Kidney (tissue), 14 donors: ENCODE results near the gene CMAS. TPM values are rescaled to one million over a fixed set of nuclear protein-coding genes. Genes with fewer than 3 reads are reported as not detected.

Experiments used
- DNase-seq, 5 donors: peaks; one replicate each; pipeline ENCODE4 v3.0.0-alpha.2; 2013 to 2020
- FAIRE-seq: peaks from 2 replicates; lab custom pipeline; 2012; peaks lifted over from hg19 to GRCh38; lab: Jason Lieb, UNC
- H3K27ac ChIP-seq, 2 donors: one replicate each; pipeline ENCODE4 v1.7.0; 2013; ENCODE audit warnings: low read depth in 2 of 2, low read length in 2 of 2, inconsistent platforms in 1 of 2
- H3K27me3 ChIP-seq: one replicate; pipeline ENCODE4 v1.7.1; 2013; ENCODE audit warnings: low read length, inconsistent platforms; ENCODE audit not compliant: control insufficient read depth, insufficient read depth
- H3K36me3 ChIP-seq, 3 donors: one replicate each; pipeline versions ENCODE4 v1.7.0 to v1.7.1; 2013; ENCODE audit warnings: low read length in 3 of 3, control low read depth in 1 of 3, inconsistent platforms in 1 of 3; ENCODE audit not compliant: insufficient read depth in 3 of 3, control insufficient read depth in 2 of 3
- H3K4me1 ChIP-seq, 3 donors: one replicate each; pipeline versions ENCODE4 v1.7.0 to v1.7.1; 2013; ENCODE audit warnings: low read length in 3 of 3, inconsistent platforms in 1 of 3, low read depth in 1 of 3; ENCODE audit not compliant: control insufficient read depth in 2 of 3, insufficient read depth in 2 of 3
- H3K4me3 ChIP-seq, 3 donors: one replicate each; pipeline versions ENCODE4 v1.7.0 to v1.8.1; 2013; ENCODE audit warnings: low read length in 3 of 3, control low read depth in 1 of 3, inconsistent platforms in 1 of 3
- H3K9ac ChIP-seq, 3 donors: one replicate each; pipeline versions ENCODE4 v1.7.0 to v1.7.1; 2013; ENCODE audit warnings: low read length in 3 of 3, control low read depth in 1 of 3, inconsistent platforms in 1 of 3
- H3K9me3 ChIP-seq, 3 donors: one replicate each; pipeline versions ENCODE4 v1.7.0 to v1.7.1; 2013; ENCODE audit warnings: low read length in 3 of 3, control low read depth in 1 of 3, inconsistent platforms in 1 of 3; ENCODE audit not compliant: control insufficient read depth in 2 of 3, insufficient read depth in 1 of 3
- CTCF ChIP-seq: IDR thresholded peaks from 3 replicates; pipeline ENCODE4 v1.5.1; 2012; ENCODE audit warnings: mild to moderate bottlenecking, moderate library complexity, borderline replicate concordance; ENCODE audit not compliant: insufficient read depth; ENCODE audit errors: extremely low read depth
- intact Hi-C: fragments of 100-400 bp; cut with DNase I; formaldehyde crosslinking; loops from one replicate; pipeline ENCODE4 v1.11.1; 2022
- polyA plus RNA-seq: library from polyadenylated mRNA; stranded (reverse); fragments of 350-450 nt; fragmentation: Illumina TruSeq; extraction: RNeasy Lipid Tissue Mini Kit (QIAGEN cat#74804); gene quantifications from one replicate; pipeline ENCODE4 v1.2.3, GENCODE V29; 2014; ENCODE audit warnings: low read depth, low replicate concordance; ENCODE audit not compliant: insufficient read depth
- total RNA-seq: library from RNA; stranded (reverse); fragmentation: NEBNext Ultra II Directional; extraction: Animal tissue kit (Norgen Biotek cat#: 25700); gene quantifications from one replicate; pipeline ENCODE4 v1.2.1, GENCODE V29; 2021
- donor health status: control.
- donor health status: control.
- donor health status: control.
- donor health status: control.
- donor health status: control.
- donor health status: DM: yes; HTN: yes; CAD: no.
- donor health status: Normal renal cell carcinoma (clear cell type).

Gene CMAS
- total and polyA plus RNA-seq, 2 donors from 2014 or later, result 29.2 to 45.2 TPM

DNA sequence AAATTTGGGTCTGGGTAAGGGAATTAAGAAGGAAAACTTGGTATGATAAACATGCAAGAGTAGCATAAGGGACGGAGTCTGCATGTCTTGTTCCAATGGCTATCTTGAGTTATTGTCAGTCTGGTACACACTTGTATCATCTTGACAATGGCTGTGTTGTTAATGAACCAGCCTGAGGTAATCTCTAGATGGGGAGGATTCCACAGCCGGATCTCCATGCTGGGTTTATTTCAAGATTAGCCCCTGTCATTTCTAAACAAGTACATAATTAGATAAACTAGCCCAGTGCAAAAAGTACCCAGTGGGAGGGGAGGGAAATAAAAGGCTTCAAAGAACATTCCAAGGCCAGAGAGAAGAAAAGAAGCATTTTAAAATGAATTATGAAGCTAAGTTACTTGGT lies 16.5 kb upstream of the CMAS start:
- no peaks in the 10 kb centered on the region for H3K36me3 ChIP-seq
- FAIRE-seq, result no peak
- TF ChIP-seq CTCF, result no peak
- H3K4me3 ChIP-seq, result no peak overlapping the region
- H3K9me3 ChIP-seq, result no peaks in the 10 kb centered on the region
- no peak for DNase-seq
- H3K4me1 ChIP-seq, result no peaks in the 10 kb centered on the region
- no peak overlapping the region for H3K9ac ChIP-seq
- H3K27me3 ChIP-seq, result no peaks in the 10 kb centered on the region
- no peak overlapping the region for H3K27ac ChIP-seq
- intact Hi-C loops, result no loop called here

DNA sequence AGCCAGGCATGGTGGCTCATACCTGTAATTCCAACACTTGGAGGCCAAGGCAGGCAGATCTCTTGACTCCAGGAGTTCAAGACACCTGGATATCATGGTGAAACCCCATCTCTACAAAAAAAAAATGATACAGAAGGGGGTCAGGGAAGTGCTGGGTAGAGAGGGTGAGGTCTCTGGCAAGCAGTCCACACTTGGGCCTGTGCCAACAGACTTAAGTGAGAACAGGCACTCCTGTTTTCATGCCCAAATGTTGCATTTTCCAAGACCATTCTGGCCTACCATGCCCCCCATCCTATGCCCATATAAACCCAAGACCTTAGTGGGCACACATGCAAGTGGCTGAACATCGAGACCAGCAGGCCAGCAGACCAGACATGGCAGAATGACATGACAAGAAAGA lies 16.0 kb upstream of the CMAS start:
- no peaks in the 10 kb centered on the region for H3K9me3 ChIP-seq
- FAIRE-seq, result no peak
- DNase-seq, result no peak
- intact Hi-C loops, result no loop called here
- no peak overlapping the region for H3K9ac ChIP-seq
- H3K4me3 ChIP-seq, result no peak overlapping the region
- no peaks in the 10 kb centered on the region for H3K36me3 ChIP-seq
- no peak overlapping the region for H3K27ac ChIP-seq
- H3K27me3 ChIP-seq, result no peaks in the 10 kb centered on the region
- no peak for TF ChIP-seq CTCF
- peaks cover 0 to 2% (median 0%) of the 10 kb centered on the region in 3 donors for H3K4me1 ChIP-seq

GRCh38 chr12:22032732-22033131 lies 13.3 kb upstream of the CMAS start:
- H3K27ac ChIP-seq, result no peak overlapping the region
- H3K27me3 ChIP-seq, result no peaks in the 10 kb centered on the region
- FAIRE-seq (no peak), DNase-seq (no peak)
- H3K36me3 ChIP-seq, result no peaks in the 10 kb centered on the region
- no peak overlapping the region for H3K9ac ChIP-seq
- TF ChIP-seq CTCF, result no peak
- peaks cover 0 to 4% (median 0%) of the 10 kb centered on the region in 3 donors for H3K4me1 ChIP-seq
- intact Hi-C loops, result no loop called here
- no peaks in the 10 kb centered on the region for H3K9me3 ChIP-seq
- no peak overlapping the region for H3K4me3 ChIP-seq
